HL-60 (cell line): ENCODE results near the gene MBTPS1.

Experiments used
- DNase-seq, 2 experiments: peaks; one replicate each; pipeline ENCODE4 v3.0.0-alpha.2; 2010 to 2020; ENCODE audit warnings: low read depth in 1 of 2, low spot score in 1 of 2
- H3K27ac ChIP-seq: fragments of 250-450 bp; sonication (Bioruptor Pico); replicated peaks from 2 replicates; pipeline ENCODE4 v1.5.1; 2020; ENCODE audit warnings: mild to moderate bottlenecking, moderate library complexity
- H3K27me3 ChIP-seq: fragments of 250-450 bp; sonication (Bioruptor Pico); 2 replicates; pipeline ENCODE4 v1.5.1; 2021; ENCODE audit warnings: mild to moderate bottlenecking, moderate library complexity; ENCODE audit not compliant: insufficient read depth, poor library complexity, severe bottlenecking
- H3K4me3 ChIP-seq: replicated peaks from 2 replicates; pipeline ENCODE4 v1.5.1; 2011; ENCODE audit warnings: mild to moderate bottlenecking, control low read depth, low read length; ENCODE audit not compliant: insufficient read depth
- GABPA ChIP-seq: IDR thresholded peaks from 2 replicates; pipeline ENCODE4 v1.6.1; 2012; ENCODE audit warnings: low read depth
- POLR2AphosphoS5 ChIP-seq: IDR thresholded peaks from 2 replicates; pipeline ENCODE4 v1.6.1; 2012; ENCODE audit warnings: low read depth
- SPI1 ChIP-seq: IDR thresholded peaks from 2 replicates; pipeline ENCODE4 v1.6.1; 2012; ENCODE audit warnings: low read depth, mild to moderate bottlenecking, borderline replicate concordance
- TF ChIP-seq, protein P1 (sequence below): IDR thresholded peaks from 2 replicates; pipeline ENCODE4 v1.6.1; 2012; ENCODE audit warnings: low read depth; ENCODE audit not compliant: insufficient replicate concordance
- TF ChIP-seq, protein P2 (sequence below): IDR thresholded peaks from one replicate; pipeline ENCODE4 v1.5.1; 2011; ENCODE audit warnings: low read length, control low read depth, inconsistent platforms; ENCODE audit not compliant: insufficient read depth

Gene MBTPS1

GRCh38 chr16:84034516-84034915 is 82.2 kb downstream of the MBTPS1 start:
- no peak for TF ChIP-seq SPI1
- TF ChIP-seq, protein P1, sequence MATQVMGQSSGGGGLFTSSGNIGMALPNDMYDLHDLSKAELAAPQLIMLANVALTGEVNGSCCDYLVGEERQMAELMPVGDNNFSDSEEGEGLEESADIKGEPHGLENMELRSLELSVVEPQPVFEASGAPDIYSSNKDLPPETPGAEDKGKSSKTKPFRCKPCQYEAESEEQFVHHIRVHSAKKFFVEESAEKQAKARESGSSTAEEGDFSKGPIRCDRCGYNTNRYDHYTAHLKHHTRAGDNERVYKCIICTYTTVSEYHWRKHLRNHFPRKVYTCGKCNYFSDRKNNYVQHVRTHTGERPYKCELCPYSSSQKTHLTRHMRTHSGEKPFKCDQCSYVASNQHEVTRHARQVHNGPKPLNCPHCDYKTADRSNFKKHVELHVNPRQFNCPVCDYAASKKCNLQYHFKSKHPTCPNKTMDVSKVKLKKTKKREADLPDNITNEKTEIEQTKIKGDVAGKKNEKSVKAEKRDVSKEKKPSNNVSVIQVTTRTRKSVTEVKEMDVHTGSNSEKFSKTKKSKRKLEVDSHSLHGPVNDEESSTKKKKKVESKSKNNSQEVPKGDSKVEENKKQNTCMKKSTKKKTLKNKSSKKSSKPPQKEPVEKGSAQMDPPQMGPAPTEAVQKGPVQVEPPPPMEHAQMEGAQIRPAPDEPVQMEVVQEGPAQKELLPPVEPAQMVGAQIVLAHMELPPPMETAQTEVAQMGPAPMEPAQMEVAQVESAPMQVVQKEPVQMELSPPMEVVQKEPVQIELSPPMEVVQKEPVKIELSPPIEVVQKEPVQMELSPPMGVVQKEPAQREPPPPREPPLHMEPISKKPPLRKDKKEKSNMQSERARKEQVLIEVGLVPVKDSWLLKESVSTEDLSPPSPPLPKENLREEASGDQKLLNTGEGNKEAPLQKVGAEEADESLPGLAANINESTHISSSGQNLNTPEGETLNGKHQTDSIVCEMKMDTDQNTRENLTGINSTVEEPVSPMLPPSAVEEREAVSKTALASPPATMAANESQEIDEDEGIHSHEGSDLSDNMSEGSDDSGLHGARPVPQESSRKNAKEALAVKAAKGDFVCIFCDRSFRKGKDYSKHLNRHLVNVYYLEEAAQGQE: no peak
- no peak for TF ChIP-seq GABPA
- TF ChIP-seq, protein P2, sequence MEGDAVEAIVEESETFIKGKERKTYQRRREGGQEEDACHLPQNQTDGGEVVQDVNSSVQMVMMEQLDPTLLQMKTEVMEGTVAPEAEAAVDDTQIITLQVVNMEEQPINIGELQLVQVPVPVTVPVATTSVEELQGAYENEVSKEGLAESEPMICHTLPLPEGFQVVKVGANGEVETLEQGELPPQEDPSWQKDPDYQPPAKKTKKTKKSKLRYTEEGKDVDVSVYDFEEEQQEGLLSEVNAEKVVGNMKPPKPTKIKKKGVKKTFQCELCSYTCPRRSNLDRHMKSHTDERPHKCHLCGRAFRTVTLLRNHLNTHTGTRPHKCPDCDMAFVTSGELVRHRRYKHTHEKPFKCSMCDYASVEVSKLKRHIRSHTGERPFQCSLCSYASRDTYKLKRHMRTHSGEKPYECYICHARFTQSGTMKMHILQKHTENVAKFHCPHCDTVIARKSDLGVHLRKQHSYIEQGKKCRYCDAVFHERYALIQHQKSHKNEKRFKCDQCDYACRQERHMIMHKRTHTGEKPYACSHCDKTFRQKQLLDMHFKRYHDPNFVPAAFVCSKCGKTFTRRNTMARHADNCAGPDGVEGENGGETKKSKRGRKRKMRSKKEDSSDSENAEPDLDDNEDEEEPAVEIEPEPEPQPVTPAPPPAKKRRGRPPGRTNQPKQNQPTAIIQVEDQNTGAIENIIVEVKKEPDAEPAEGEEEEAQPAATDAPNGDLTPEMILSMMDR: no peak
- TF ChIP-seq POLR2AphosphoS5: no peak
- DNase-seq: no peak

GRCh38 chr16:84033251-84034195 is 83.2 kb downstream of the MBTPS1 start:
- no peak overlapping the region for H3K4me3 ChIP-seq
- H3K27ac ChIP-seq: no peak overlapping the region
- TF ChIP-seq GABPA (no peak), SPI1 (no peak), POLR2AphosphoS5 (no peak)
- TF ChIP-seq, protein P2: no peak
- TF ChIP-seq, protein P1: no peak
- H3K27me3 ChIP-seq: peaks cover 7% of the 10 kb centered on the region
- no peak for DNase-seq

More at GRCh38 chr16:84034516-84034915, 82.2 kb downstream of the MBTPS1 start:
- no peak overlapping the region for H3K27ac ChIP-seq
- H3K27me3 ChIP-seq: peaks cover 7% of the 10 kb centered on the region
- no peak overlapping the region for H3K4me3 ChIP-seq

DNA sequence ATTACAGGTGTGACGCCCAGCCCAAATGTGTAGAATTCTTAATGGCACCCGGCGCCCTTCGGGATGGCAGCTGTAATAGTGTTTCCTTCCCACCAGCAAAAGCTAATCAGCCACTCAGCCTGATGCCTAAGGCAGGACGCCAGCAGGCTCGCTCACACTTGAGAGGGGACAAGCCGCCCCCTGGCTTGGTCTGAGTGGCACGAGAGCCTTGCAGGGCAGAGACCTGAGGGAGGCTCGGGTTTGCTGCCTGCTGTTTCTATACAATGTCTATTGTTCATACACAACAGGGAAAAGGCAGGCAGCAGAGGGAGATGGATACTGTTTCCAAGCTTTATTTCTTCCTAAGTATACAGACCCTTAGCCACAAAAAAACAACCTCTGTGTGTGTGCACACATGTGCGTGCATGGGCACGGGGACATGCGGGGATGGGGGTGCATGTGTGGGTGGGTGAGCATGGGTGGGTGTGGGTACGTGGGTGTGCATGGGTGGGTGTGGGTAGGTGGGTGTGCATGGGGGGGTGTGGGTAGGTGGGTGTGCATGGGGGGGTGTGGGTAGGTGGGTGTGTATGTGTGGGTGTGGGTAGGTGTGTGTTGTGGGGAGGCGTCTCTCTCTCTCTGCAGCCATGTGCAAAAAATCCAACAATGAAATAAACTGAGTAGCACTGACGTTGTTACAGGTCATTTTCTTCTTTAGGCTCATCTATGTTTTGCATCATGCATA is 84.1 kb downstream of the MBTPS1 start:
- no peak overlapping the region for H3K27ac ChIP-seq
- no peak for DNase-seq
- H3K4me3 ChIP-seq: no peak overlapping the region
- peaks cover 7% of the 10 kb centered on the region for H3K27me3 ChIP-seq
- TF ChIP-seq GABPA: no peak
- TF ChIP-seq SPI1: no peak
- TF ChIP-seq, protein P2: no peak
- TF ChIP-seq POLR2AphosphoS5: no peak
- TF ChIP-seq, protein P1: no peak
